A549 (cell line): ENCODE results near the gene TMEM213.

ENCODE experiments used
- CHD4 ChIP-seq: fragments of 200-600 bp; sonication (generic); IDR thresholded peaks from 2 replicates; pipeline ENCODE4 v1.6.1; 2016; ENCODE audit warnings: antibody characterized with exemption, mild to moderate bottlenecking, borderline replicate concordance
- CTCF ChIP-seq: fragments of >200 bp; sonication (Bioruptor Twin); formaldehyde crosslinking; IDR thresholded peaks from 3 replicates; pipeline ENCODE4 v1.5.1; 2016
- EP300 ChIP-seq, 2 experiments: fragments of >200 bp; sonication (Bioruptor Twin); formaldehyde crosslinking; IDR thresholded peaks; 2 replicates in 1 of 2; 3 replicates in 1 of 2; pipeline ENCODE4 v1.6.1; 2016 to 2017
- FOSL2 ChIP-seq, 2 experiments: fragments of 450-650 bp in 1 of 2; fragments of >200 bp in 1 of 2; sonication (Bioruptor Twin) in 1 of 2; formaldehyde crosslinking; IDR thresholded peaks; 2 replicates each; pipeline versions ENCODE4 v1.5.0 to v1.6.1; 2016 to 2020; ENCODE audit warnings: mild to moderate bottlenecking in 1 of 2, moderate library complexity in 1 of 2
- HOXA7 ChIP-seq: fragments of 250-450 bp; sonication (Bioruptor Pico); IDR thresholded peaks from 2 replicates; pipeline ENCODE4 v1.5.0; 2020; ENCODE audit warnings: mild to moderate bottlenecking, moderate library complexity
- NR3C1 ChIP-seq: fragments of >200 bp; sonication (Bioruptor Twin); formaldehyde crosslinking; IDR thresholded peaks from 3 replicates; pipeline ENCODE4 v1.6.1; 2017
- POLR2A ChIP-seq: IDR thresholded peaks from 2 replicates; pipeline ENCODE4 v1.6.1; 2012; ENCODE audit warnings: mild to moderate bottlenecking, low read length
- RFX5 ChIP-seq: fragments of 450-650 bp; IDR thresholded peaks from 2 replicates; pipeline ENCODE4 v1.7.1; 2014; ENCODE audit warnings: antibody characterized with exemption, mild to moderate bottlenecking, moderate library complexity
- SREBF2 ChIP-seq: fragments of 450-650 bp; IDR thresholded peaks from 2 replicates; pipeline ENCODE4 v1.6.1; 2014; ENCODE audit warnings: mild to moderate bottlenecking, moderate library complexity
- TF ChIP-seq, protein P1 (sequence below): fragments of 200-600 bp; sonication (generic); IDR thresholded peaks from 2 replicates; pipeline ENCODE4 v1.6.1; 2016; ENCODE audit warnings: antibody characterized with exemption, mild to moderate bottlenecking, moderate library complexity
- TF ChIP-seq, protein P2 (sequence below): fragments of 450-650 bp; IDR thresholded peaks from 2 replicates; pipeline ENCODE4 v1.6.1; 2014; ENCODE audit warnings: antibody characterized with exemption

DNA sequence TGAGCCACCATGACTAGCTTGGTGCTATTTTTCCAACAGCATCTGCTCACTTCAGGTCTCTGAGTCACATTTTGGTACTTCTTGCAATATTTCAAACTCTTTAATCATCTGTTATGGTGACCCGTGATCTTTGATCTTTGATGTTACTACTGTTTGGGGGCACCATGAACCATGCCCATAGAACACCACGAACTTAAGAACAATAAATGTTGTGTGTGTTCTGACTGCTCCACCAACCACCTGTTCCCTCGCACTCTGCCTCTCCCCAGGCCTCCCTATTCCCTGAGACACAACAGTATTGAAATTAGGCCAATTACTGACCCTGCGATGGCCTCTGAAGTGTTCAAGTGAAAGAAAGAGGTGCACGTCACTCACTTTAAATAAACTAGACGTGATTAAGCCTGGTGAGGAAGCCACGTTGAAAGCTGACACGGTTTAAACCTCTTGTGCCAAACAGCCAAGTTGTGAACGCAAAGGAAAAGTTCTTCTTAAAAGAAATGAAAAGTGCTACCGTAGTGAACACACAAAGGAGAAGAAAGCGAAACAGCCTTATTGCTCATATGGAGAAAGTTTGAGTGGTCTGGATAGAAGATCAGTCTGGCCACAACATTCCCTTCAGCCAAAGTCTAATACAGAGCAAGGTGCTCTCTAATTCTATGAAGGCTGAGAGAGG lies 27.4 kb downstream of the TMEM213 start:
- TF ChIP-seq CTCF (no peak), RFX5 (no peak), FOSL2 (IDR thresholded peaks at IDR 0.05) (no peak), FOSL2 (CRISPR knock-in tag; IDR thresholded peaks at IDR 0.05) (no peak), POLR2A (no peak), SREBF2 (no peak), CHD4 (no peak), HOXA7 (CRISPR knock-in tag) (no peak), NR3C1 (no peak), EP300 (IDR thresholded peaks at IDR 0.05) (no peak)
- TF ChIP-seq, protein P1, sequence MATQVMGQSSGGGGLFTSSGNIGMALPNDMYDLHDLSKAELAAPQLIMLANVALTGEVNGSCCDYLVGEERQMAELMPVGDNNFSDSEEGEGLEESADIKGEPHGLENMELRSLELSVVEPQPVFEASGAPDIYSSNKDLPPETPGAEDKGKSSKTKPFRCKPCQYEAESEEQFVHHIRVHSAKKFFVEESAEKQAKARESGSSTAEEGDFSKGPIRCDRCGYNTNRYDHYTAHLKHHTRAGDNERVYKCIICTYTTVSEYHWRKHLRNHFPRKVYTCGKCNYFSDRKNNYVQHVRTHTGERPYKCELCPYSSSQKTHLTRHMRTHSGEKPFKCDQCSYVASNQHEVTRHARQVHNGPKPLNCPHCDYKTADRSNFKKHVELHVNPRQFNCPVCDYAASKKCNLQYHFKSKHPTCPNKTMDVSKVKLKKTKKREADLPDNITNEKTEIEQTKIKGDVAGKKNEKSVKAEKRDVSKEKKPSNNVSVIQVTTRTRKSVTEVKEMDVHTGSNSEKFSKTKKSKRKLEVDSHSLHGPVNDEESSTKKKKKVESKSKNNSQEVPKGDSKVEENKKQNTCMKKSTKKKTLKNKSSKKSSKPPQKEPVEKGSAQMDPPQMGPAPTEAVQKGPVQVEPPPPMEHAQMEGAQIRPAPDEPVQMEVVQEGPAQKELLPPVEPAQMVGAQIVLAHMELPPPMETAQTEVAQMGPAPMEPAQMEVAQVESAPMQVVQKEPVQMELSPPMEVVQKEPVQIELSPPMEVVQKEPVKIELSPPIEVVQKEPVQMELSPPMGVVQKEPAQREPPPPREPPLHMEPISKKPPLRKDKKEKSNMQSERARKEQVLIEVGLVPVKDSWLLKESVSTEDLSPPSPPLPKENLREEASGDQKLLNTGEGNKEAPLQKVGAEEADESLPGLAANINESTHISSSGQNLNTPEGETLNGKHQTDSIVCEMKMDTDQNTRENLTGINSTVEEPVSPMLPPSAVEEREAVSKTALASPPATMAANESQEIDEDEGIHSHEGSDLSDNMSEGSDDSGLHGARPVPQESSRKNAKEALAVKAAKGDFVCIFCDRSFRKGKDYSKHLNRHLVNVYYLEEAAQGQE, result no peak
- TF ChIP-seq, protein P2, sequence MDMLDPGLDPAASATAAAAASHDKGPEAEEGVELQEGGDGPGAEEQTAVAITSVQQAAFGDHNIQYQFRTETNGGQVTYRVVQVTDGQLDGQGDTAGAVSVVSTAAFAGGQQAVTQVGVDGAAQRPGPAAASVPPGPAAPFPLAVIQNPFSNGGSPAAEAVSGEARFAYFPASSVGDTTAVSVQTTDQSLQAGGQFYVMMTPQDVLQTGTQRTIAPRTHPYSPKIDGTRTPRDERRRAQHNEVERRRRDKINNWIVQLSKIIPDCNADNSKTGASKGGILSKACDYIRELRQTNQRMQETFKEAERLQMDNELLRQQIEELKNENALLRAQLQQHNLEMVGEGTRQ, result no peak
